ENCODE measurements around the gene FERMT3.

Gene FERMT3

DNA sequence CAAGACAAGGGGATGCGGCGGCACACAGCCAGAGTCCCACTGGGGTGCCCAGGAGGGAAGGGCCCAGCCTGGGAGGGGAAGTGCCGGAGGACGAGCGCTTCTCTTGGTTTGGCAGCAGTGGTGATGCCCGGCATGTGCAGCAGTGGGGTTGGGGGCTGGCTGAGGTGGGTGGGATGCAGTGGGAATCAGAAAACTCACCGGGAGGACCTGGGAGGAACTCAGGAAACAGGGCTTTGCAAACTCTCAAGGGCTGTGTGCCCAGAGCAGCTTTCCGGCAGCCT is 3.0 kb downstream of the FERMT3 start:
- peaks cover 0 to 9% of the 10 kb centered on the region in 2 donors for H3K4me1 ChIP-seq (ENCODE audit: control insufficient read depth in 1 of 2, insufficient read depth in 2 of 2, low read length in 2 of 2)
- H3K27ac ChIP-seq (ENCODE audit: low read length): no peak overlapping the region
- H3K36me3 ChIP-seq (ENCODE audit: control insufficient read depth in 1 of 2, insufficient read depth in 2 of 2, low read length in 2 of 2): peaks cover 0 to 17% of the 10 kb centered on the region in 2 donors
- no peaks in the 10 kb centered on the region for H3K27me3 ChIP-seq (ENCODE audit: low read depth, low read length)
- no peaks in the 10 kb centered on the region for H3K9me3 ChIP-seq (ENCODE audit: control insufficient read depth in 1 of 2, low read length in 2 of 2)
- H3K4me3 ChIP-seq (ENCODE audit: low read depth in 1 of 2, low read length in 2 of 2): no peak overlapping the region

DNA sequence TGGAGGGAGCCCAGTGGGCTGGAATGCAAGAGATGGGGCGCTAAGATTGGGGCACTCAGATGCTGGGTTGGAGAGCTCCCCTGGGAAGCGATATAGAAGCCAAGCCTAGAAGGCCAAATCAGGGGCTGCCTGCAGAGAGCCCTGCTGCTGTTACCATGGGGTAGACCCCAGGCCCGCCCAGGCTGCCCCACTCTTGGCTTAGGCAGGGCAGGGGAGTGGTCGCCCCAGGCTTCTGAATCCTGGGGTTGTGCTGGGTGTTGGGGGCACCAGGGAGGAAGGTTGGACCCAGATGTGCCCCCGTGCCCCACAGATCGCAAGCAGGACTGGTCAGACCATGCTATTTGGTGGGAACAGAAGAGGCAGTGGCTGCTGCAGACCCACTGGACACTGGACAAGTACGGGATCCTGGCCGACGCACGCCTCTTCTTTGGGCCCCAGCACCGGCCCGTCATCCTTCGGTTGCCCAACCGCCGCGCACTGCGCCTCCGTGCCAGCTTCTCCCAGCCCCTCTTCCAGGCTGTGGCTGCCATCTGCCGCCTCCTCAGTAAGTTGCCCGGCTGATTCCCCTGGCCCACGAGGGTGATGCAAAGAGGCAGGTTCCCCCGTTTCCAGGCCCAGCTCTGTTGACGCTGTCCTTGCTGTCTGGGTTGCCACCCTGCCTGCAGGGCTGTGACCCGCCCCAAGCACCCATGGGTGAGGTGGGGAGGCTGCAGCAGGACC is 3.9 kb downstream of the FERMT3 start:
- Histone ChIP-seq H3K27ac (ENCODE audit: low read length) (no peak overlapping the region), H3K4me1 (ENCODE audit: control insufficient read depth in 1 of 2, insufficient read depth in 2 of 2, low read length in 2 of 2) (peaks cover 0 to 5% of the 10 kb centered on the region in 2 donors), H3K9me3 (ENCODE audit: control insufficient read depth in 1 of 2, low read length in 2 of 2) (no peaks in the 10 kb centered on the region), H3K27me3 (ENCODE audit: low read depth, low read length) (no peaks in the 10 kb centered on the region), H3K4me3 (ENCODE audit: low read depth in 1 of 2, low read length in 2 of 2) (no peak overlapping the region), H3K36me3 (ENCODE audit: control insufficient read depth in 1 of 2, insufficient read depth in 2 of 2, low read length in 2 of 2) (peaks cover 0 to 15% of the 10 kb centered on the region in 2 donors)

DNA sequence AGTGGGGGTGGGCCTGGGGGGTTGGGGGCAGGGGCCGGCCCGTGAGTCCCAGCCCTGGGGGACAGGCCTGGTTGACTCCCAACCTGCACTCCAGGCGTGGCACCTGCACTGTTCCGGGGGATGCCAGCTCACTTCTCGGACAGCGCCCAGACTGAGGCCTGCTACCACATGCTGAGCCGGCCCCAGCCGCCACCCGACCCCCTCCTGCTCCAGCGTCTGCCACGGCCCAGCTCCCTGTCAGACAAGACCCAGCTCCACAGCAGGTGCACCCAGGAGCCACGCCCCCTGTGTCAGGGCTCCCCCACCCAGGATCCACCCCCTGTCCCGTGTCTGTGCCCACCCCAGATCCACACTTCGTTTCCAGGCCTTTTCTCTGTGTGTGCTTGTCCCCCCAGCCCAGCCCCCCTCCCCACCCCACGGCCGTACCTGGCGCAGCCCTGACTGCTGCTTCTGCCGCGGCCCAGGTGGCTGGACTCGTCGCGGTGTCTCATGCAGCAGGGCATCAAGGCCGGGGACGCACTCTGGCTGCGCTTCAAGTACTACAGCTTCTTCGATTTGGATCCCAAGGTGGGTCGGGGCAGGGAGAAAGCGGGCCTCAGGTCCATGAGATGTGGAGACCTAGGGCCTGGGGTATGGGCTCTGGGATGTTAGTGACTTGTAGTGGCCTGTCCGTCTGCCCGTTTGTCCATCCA is 4.8 kb downstream of the FERMT3 start:
- no peaks in the 10 kb centered on the region for H3K27me3 ChIP-seq (ENCODE audit: low read depth, low read length)
- H3K9me3 ChIP-seq (ENCODE audit: control insufficient read depth in 1 of 2, low read length in 2 of 2): no peaks in the 10 kb centered on the region
- H3K36me3 ChIP-seq (ENCODE audit: control insufficient read depth in 1 of 2, insufficient read depth in 2 of 2, low read length in 2 of 2): peaks cover 0 to 8% of the 10 kb centered on the region in 2 donors

GRCh38 chr11:64216879-64217278 is 10.4 kb downstream of the FERMT3 start:
- H3K9me3 ChIP-seq (ENCODE audit: control insufficient read depth in 1 of 2, low read length in 2 of 2): no peaks in the 10 kb centered on the region
- no peak overlapping the region for H3K27ac ChIP-seq (ENCODE audit: low read length)
- H3K4me3 ChIP-seq (ENCODE audit: low read depth in 1 of 2, low read length in 2 of 2): no peak overlapping the region
- H3K27me3 ChIP-seq (ENCODE audit: low read depth, low read length): no peaks in the 10 kb centered on the region
- no peaks in the 10 kb centered on the region for H3K4me1 ChIP-seq (ENCODE audit: control insufficient read depth in 1 of 2, insufficient read depth in 2 of 2, low read length in 2 of 2)
- H3K36me3 ChIP-seq (ENCODE audit: control insufficient read depth in 1 of 2, insufficient read depth in 2 of 2, low read length in 2 of 2): peaks cover 3 to 16% of the 10 kb centered on the region in 2 donors

More for the DNA sequence above, 4.8 kb downstream of the FERMT3 start:
- peaks cover 0 to 5% of the 10 kb centered on the region in 2 donors for H3K4me1 ChIP-seq (ENCODE audit: control insufficient read depth in 1 of 2, insufficient read depth in 2 of 2, low read length in 2 of 2)
- no peak overlapping the region for H3K4me3 ChIP-seq (ENCODE audit: low read depth in 1 of 2, low read length in 2 of 2)
- H3K27ac ChIP-seq (ENCODE audit: low read length): no peak overlapping the region

DNA sequence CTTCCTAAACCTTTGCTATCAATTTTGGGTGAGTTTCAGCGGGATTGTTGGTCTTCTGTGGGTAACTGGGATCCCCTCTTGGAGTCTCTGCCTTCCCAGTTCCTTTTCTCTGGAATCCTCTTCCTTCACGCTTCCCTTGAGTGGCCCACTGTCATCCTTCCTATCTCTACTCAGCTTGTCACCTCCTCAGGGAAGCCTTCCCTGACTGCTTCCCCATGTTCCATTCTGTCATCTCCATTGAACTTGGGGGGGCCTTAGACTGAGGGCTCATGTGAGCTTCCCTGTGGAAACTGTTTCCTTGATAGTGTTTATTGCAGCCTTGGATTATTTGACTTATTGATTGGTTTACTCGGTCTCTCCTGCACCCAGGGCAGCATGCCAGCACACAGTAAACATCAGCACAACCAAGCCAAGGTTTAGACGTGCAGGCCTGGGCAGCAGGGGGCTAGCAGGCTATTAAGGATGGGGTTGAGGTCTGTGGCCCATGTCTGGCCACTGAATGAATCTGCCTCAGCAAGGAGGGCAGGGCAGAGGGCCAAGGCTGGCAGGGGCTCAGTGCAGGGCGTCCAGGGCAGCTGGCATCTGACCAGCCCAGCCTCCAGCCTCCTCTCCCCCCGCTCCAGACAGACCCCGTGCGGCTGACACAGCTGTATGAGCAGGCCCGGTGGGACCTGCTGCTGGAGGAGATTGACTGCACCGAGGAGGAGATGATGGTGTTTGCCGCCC is 12.3 kb downstream of the FERMT3 start:
- H3K4me3 ChIP-seq (ENCODE audit: low read depth in 1 of 2, low read length in 2 of 2): no peak overlapping the region
- no peak overlapping the region for H3K27ac ChIP-seq (ENCODE audit: low read length)
- H3K27me3 ChIP-seq (ENCODE audit: low read depth, low read length): no peaks in the 10 kb centered on the region
- H3K4me1 ChIP-seq (ENCODE audit: control insufficient read depth in 1 of 2, insufficient read depth in 2 of 2, low read length in 2 of 2): no peaks in the 10 kb centered on the region
- peaks cover 3 to 16% of the 10 kb centered on the region in 2 donors for H3K36me3 ChIP-seq (ENCODE audit: control insufficient read depth in 1 of 2, insufficient read depth in 2 of 2, low read length in 2 of 2)
- no peaks in the 10 kb centered on the region for H3K9me3 ChIP-seq (ENCODE audit: control insufficient read depth in 1 of 2, low read length in 2 of 2)

GRCh38 chr11:64219354-64219684 is 12.8 kb downstream of the FERMT3 start:
- no peak overlapping the region for H3K27ac ChIP-seq (ENCODE audit: low read length)
- no peaks in the 10 kb centered on the region for H3K9me3 ChIP-seq (ENCODE audit: control insufficient read depth in 1 of 2, low read length in 2 of 2)
- H3K4me1 ChIP-seq (ENCODE audit: control insufficient read depth in 1 of 2, insufficient read depth in 2 of 2, low read length in 2 of 2): no peaks in the 10 kb centered on the region
- H3K36me3 ChIP-seq (ENCODE audit: control insufficient read depth in 1 of 2, insufficient read depth in 2 of 2, low read length in 2 of 2): peaks cover 3 to 16% of the 10 kb centered on the region in 2 donors
- H3K27me3 ChIP-seq (ENCODE audit: low read depth, low read length): no peaks in the 10 kb centered on the region
- H3K4me3 ChIP-seq (ENCODE audit: low read depth in 1 of 2, low read length in 2 of 2): no peak overlapping the region

DNA sequence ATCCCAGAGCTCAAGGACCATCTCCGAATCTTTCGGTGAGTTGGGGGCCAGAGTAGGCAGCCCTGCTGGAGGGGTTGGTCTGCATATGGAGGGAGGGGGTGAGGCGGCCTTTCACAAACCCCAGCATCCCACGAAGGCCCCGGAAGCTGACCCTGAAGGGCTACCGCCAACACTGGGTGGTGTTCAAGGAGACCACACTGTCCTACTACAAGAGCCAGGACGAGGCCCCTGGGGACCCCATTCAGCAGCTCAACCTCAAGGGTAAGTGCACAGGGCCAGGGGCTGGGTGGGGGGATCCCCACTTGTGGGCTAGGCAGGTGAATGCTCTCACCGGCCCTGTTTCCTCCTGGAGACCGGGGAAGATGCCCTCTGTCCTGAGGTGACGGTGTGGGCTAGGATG is 13.2 kb downstream of the FERMT3 start:
- no peaks in the 10 kb centered on the region for H3K27me3 ChIP-seq (ENCODE audit: low read depth, low read length)
- H3K4me3 ChIP-seq (ENCODE audit: low read depth in 1 of 2, low read length in 2 of 2): no peak overlapping the region
- H3K36me3 ChIP-seq (ENCODE audit: control insufficient read depth in 1 of 2, insufficient read depth in 2 of 2, low read length in 2 of 2): peaks cover 3 to 16% of the 10 kb centered on the region in 2 donors
- H3K9me3 ChIP-seq (ENCODE audit: control insufficient read depth in 1 of 2, low read length in 2 of 2): no peaks in the 10 kb centered on the region
- H3K4me1 ChIP-seq (ENCODE audit: control insufficient read depth in 1 of 2, insufficient read depth in 2 of 2, low read length in 2 of 2): no peaks in the 10 kb centered on the region
- no peak overlapping the region for H3K27ac ChIP-seq (ENCODE audit: low read length)

- Histone ChIP-seq H3K27ac (ENCODE audit: low read length) (no peak overlapping the region), H3K9me3 (ENCODE audit: control insufficient read depth in 1 of 2, low read length in 2 of 2) (no peaks in the 10 kb centered on the region), H3K4me1 (ENCODE audit: control insufficient read depth in 1 of 2, insufficient read depth in 2 of 2, low read length in 2 of 2) (peaks cover 0 to 4% of the 10 kb centered on the region in 2 donors), H3K36me3 (ENCODE audit: control insufficient read depth in 1 of 2, insufficient read depth in 2 of 2, low read length in 2 of 2) (peaks cover 3 to 16% of the 10 kb centered on the region in 2 donors), H3K27me3 (ENCODE audit: low read depth, low read length) (no peaks in the 10 kb centered on the region), H3K4me3 (ENCODE audit: low read depth in 1 of 2, low read length in 2 of 2) (no peak overlapping the region)
These were observed 13.8 kb downstream of the FERMT3 start for GRCh38 chr11:64220271-64220670.

DNA sequence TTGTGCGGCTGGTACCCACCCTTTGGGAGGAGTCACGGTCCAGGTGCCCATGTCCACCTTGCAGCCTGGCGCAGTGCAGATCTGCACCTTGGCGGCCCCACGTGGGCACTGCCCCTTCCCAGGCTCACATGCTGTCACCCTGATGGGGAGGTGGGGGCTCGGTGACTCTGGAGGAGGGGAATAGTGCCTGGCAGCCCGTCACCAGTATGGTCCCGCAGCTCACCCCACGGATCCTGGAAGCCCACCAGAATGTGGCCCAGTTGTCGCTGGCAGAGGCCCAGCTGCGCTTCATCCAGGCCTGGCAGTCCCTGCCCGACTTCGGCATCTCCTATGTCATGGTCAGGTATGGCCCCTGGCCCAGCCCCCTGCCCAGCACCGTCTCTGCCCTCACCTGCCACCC is 14.3 kb downstream of the FERMT3 start:
- Histone ChIP-seq H3K4me1 (ENCODE audit: control insufficient read depth in 1 of 2, insufficient read depth in 2 of 2, low read length in 2 of 2) (peaks cover 0 to 8% of the 10 kb centered on the region in 2 donors), H3K9me3 (ENCODE audit: control insufficient read depth in 1 of 2, low read length in 2 of 2) (no peaks in the 10 kb centered on the region), H3K27me3 (ENCODE audit: low read depth, low read length) (no peaks in the 10 kb centered on the region), H3K27ac (ENCODE audit: low read length) (no peak overlapping the region), H3K36me3 (ENCODE audit: control insufficient read depth in 1 of 2, insufficient read depth in 2 of 2, low read length in 2 of 2) (peaks cover 3 to 16% of the 10 kb centered on the region in 2 donors), H3K4me3 (ENCODE audit: low read depth in 1 of 2, low read length in 2 of 2) (no peak overlapping the region)

DNA sequence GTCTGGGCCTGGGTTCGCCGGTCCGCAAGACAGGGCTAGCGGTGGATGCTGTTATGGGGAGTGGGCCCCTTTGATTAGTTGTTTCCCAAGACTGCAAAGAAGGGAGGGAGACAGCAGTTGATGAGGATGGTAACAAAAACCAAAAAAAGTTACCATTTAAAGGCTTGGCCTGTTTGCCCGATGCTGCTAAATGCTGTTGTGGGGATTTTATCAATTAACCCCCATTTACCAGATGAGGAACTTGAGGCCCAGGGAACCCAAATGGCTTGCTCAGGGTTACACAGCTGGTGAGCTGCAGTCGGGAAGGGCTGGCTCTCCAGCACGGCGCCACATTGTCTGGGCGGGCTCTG is 16.1 kb downstream of the FERMT3 start:
- H3K4me1 ChIP-seq (ENCODE audit: control insufficient read depth in 1 of 2, insufficient read depth in 2 of 2, low read length in 2 of 2): peaks cover 0 to 20% of the 10 kb centered on the region in 2 donors
- H3K9me3 ChIP-seq (ENCODE audit: control insufficient read depth in 1 of 2, low read length in 2 of 2): no peaks in the 10 kb centered on the region
- H3K27me3 ChIP-seq (ENCODE audit: low read depth, low read length): no peaks in the 10 kb centered on the region
- no peak overlapping the region for H3K27ac ChIP-seq (ENCODE audit: low read length)
- no peak overlapping the region for H3K4me3 ChIP-seq (ENCODE audit: low read depth in 1 of 2, low read length in 2 of 2)
- H3K36me3 ChIP-seq (ENCODE audit: control insufficient read depth in 1 of 2, insufficient read depth in 2 of 2, low read length in 2 of 2): peaks cover 3 to 16% of the 10 kb centered on the region in 2 donors

GRCh38 chr11:64223001-64223651 is 16.6 kb downstream of the FERMT3 start:
- Histone ChIP-seq H3K4me3 (ENCODE audit: low read depth in 1 of 2, low read length in 2 of 2) (no peak overlapping the region), H3K27ac (ENCODE audit: low read length) (no peak overlapping the region), H3K27me3 (ENCODE audit: low read depth, low read length) (no peaks in the 10 kb centered on the region), H3K4me1 (ENCODE audit: control insufficient read depth in 1 of 2, insufficient read depth in 2 of 2, low read length in 2 of 2) (peaks cover 0 to 22% of the 10 kb centered on the region in 2 donors), H3K36me3 (ENCODE audit: control insufficient read depth in 1 of 2, insufficient read depth in 2 of 2, low read length in 2 of 2) (peaks cover 3 to 16% of the 10 kb centered on the region in 2 donors), H3K9me3 (ENCODE audit: control insufficient read depth in 1 of 2, low read length in 2 of 2) (no peaks in the 10 kb centered on the region)
